Right lobe of liver (tissue), 4 donors: ENCODE results near the gene ATOH8.

Experiments
- POLR2A ChIP-seq: fragments of 450-650 bp; IDR thresholded peaks from one replicate; pipeline ENCODE4 v1.6.1; 2017; ENCODE audit warnings: antibody characterized with exemption, mild to moderate bottlenecking
- TF ChIP-seq, protein P1 (sequence below), 4 donors: fragments of 200-600 bp in 3 of 4; fragments of 450-650 bp in 1 of 4; IDR thresholded peaks; one replicate each; pipeline versions ENCODE4 v1.5.1 to v1.8.0; 2016 to 2022; ENCODE audit warnings: antibody characterized with exemption in 4 of 4, mild to moderate bottlenecking in 2 of 4
- donor health status: DM: no; HTN: no; CAD: no.
- donor health status: DM: no; HTN: no; CAD: no.
- donor health status: DM: no; HTN: yes; CAD: no.

DNA sequence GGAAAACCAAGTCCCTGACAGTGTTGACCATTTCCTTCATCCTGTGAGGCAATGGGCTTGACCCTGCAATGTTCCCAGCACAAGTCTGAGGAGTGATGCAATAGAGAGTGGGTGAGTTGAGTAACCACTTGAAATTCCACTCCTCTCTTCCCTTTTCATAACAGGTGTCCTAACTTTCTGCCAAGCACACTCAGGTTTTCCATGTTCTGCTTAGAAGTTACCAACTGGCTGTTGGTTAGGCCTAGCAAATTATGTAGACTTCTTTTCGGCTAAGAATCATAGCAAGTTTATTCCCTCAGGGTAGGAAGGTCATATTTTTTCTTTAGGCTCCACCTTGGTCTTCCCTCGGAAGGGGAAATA lies 48.1 kb upstream of the ATOH8 start:
- TF ChIP-seq, protein P1, sequence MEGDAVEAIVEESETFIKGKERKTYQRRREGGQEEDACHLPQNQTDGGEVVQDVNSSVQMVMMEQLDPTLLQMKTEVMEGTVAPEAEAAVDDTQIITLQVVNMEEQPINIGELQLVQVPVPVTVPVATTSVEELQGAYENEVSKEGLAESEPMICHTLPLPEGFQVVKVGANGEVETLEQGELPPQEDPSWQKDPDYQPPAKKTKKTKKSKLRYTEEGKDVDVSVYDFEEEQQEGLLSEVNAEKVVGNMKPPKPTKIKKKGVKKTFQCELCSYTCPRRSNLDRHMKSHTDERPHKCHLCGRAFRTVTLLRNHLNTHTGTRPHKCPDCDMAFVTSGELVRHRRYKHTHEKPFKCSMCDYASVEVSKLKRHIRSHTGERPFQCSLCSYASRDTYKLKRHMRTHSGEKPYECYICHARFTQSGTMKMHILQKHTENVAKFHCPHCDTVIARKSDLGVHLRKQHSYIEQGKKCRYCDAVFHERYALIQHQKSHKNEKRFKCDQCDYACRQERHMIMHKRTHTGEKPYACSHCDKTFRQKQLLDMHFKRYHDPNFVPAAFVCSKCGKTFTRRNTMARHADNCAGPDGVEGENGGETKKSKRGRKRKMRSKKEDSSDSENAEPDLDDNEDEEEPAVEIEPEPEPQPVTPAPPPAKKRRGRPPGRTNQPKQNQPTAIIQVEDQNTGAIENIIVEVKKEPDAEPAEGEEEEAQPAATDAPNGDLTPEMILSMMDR (IDR thresholded peaks at IDR 0.05): no peak
- TF ChIP-seq POLR2A: peak; percentile 50
